GM13976 (cell line): ENCODE results near the gene CMIP.

Experiments used
- DNase-seq: peaks from one replicate; pipeline ENCODE4 v3.0.0; 2012; ENCODE audit warnings: low spot score
- in situ Hi-C: fragments of 300-500 bp; cut with MboI; formaldehyde crosslinking; loops from one replicate; pipeline ENCODE4 v1.12.0; 2022; ENCODE audit warnings: low sequenced_read_pairs, mixed read lengths, inconsistent platforms; ENCODE audit not compliant: unreplicated experiment
- TF ChIP-seq, protein P1 (sequence below): IDR thresholded peaks from 2 replicates; pipeline ENCODE4 v1.5.1; 2012; ENCODE audit warnings: borderline replicate concordance, mild to moderate bottlenecking; ENCODE audit not compliant: insufficient read depth; ENCODE audit errors: extremely low read depth, missing control alignments, control extremely low read depth

CMIP gene

DNA sequence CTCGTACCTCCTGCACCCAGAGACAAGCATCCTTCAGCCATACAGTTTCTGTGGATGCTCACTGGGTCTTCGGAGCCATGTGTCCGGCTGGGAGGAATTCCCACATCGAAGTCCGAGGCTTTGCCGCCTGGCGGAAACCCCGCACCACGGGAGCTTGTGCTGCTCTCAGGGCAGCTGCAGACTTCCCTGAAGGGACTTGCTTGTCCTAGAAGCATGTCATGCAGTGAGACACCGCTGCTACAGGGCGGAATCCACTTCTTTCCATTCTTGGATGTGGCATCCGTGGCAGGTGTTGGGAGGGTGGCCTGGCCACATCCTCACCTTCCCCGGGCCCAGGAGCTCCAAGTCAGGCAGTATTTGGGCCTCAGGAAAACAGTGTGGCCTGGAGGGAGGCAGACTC is 122.5 kb downstream of the CMIP start:
- in situ Hi-C loops = no loop called here
- DNase-seq = no peak
- TF ChIP-seq, protein P1, sequence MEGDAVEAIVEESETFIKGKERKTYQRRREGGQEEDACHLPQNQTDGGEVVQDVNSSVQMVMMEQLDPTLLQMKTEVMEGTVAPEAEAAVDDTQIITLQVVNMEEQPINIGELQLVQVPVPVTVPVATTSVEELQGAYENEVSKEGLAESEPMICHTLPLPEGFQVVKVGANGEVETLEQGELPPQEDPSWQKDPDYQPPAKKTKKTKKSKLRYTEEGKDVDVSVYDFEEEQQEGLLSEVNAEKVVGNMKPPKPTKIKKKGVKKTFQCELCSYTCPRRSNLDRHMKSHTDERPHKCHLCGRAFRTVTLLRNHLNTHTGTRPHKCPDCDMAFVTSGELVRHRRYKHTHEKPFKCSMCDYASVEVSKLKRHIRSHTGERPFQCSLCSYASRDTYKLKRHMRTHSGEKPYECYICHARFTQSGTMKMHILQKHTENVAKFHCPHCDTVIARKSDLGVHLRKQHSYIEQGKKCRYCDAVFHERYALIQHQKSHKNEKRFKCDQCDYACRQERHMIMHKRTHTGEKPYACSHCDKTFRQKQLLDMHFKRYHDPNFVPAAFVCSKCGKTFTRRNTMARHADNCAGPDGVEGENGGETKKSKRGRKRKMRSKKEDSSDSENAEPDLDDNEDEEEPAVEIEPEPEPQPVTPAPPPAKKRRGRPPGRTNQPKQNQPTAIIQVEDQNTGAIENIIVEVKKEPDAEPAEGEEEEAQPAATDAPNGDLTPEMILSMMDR = no peak

DNA sequence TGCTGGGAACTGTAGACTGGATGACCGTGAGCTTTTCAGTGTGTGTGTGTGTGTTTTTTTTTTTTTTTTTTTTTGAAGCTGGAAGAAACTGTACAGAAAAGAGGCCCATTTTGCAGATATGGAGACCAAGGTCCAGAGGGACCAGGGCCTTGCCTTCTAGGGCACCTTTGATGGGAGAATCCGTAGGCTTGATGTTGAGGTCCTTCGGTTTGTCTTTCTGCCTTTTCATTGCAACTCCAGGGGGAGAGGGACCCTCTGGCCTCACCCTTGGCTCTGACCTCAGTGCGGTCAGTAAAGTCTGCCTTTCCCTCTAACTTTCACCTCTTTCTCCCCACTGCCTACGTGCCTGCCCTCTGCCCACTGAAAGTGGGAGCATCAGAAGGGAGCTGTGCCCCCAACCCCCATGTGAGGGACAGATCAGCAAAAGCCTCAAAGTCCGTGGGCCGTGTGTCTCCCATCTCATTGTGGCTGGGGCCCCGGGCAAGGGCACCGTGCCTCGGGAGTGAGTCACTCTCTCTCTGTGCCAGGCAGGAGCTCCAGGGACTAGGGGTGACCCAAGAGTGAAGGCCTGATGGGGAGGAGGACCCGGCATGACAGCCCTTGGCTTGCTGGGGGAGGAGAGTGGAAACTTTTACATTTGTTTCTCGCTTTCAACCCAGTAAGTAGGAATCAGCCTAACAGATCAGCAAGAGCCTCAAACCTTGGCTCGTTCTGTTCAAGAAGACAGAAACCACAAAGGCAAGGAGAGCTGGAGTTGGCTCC is 123.6 kb downstream of the CMIP start:
- in situ Hi-C loops = no loop called here
- TF ChIP-seq, protein P1 = no peak
- no peak for DNase-seq

DNA sequence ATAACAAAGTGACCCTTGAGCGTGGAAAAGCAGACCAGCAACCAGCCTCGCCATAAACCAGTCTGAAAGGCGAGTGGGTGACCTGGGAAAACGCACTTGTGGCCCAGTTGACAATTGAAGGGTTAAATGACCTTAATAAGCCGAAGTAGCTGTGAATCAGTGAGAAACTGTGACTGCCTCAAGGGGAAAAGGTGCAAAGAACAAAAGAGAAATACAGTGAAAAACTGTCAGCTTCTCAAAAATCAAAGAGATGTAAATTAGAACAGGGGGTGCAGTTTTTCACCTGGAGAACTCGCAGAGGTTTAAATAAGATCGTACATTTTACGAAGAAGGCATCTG is 124.1 kb downstream of the CMIP start:
- TF ChIP-seq, protein P1 = no peak
- no peak for DNase-seq
- in situ Hi-C loops = no loop called here

DNA sequence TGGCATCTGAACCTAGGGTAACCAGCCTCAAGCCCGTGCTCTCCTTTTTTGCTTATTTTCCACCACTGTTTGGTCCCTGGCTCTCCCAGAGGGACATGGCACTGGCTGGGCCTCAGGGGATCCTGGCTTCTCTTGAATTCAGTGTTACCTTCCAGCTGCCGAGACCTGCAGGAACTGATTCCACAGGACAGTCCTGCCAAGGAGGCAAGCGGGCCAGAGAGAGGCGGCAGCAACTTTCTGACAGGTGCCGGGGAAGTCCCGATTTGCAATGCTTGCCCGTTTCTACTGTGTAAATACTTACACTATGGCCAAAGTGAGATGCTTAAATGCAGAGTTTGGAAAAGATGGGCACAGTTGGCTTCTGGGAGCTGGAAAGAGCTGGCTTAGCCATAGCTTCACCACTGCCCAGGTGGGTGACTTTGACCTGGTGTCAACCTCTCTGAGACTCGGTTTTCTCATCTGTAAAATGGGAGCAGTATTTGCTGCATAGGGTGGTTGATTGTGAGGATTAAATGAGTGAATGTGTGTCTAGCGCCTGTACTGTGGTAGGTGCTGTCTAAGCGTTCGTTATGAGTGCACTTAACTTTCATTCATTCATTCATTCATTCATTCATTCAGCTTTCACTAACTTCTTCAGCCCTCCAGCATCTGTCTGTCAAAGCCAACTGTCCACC is 124.9 kb downstream of the CMIP start:
- DNase-seq = no peak
- in situ Hi-C loops = no loop called here
- TF ChIP-seq, protein P1 = no peak

DNA sequence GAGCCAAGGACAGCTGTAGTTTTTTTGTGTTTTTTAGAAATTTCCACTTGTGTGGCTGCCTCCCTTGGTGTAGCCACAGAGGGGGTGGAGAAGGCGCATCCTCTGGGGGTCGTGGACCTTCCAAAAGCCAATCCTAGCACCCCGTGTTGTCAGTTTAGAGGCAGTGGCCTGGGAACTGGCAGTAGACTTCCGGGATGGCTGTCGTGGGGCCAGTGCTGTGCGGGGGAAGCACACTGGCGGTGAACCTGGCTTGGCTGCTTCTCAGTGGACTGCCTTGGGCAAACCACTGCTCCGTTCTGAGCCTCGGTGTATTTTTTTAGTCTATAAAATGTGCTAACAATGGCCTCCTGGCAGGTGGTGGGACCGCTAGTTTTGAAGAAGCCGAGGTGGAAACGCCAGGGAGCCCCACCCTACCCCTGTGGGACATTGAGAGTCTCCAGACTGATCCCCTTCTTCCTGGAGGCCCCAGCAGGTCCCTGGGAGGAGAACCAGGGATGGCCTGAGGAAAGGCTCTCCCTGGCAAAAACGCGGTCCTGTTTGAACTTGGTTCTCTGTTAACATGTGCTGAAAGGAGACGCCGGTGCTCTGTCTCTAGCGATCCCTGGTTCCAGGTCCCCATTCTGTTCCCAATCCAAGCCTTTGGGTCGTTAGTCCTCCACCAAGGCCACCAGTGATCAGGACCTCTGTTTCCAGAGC is 125.7 kb downstream of the CMIP start:
- in situ Hi-C loops = no loop called here
- TF ChIP-seq, protein P1 = no peak
- no peak for DNase-seq

DNA sequence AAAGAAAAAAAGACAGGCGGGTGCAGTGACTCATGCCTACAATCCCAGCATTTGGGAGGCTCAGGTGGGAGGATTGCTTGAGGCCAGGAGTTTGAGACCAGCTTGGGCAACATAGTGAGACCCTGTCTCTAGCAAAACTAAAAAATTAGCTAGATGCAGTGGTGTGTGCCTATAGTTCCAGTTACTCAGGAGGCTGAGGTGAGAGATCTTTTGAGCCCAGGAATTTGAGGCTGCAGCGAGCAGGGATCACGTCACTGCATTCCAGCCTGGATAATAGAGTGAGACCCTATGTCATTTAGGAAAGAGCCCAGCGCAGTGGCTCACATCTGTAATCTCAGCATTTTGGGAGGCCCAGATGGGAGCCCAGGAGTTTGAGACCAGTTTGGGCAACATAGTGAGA is 126.6 kb downstream of the CMIP start:
- in situ Hi-C loops = no loop called here
- TF ChIP-seq, protein P1 = no peak

More for the DNA sequence above, 126.6 kb downstream of the CMIP start:
- DNase-seq = no peak
